Measurements from ENCODE around the gene STRA8.

GRCh38 chr7:135235841-135236240 lies 2.2 kb downstream of the STRA8 start:
- TF ChIP-seq CTCF (IDR thresholded peaks at IDR 0.05; ENCODE audit: low read depth, low read length) (no peak), POLR2A (IDR thresholded peaks at IDR 0.05; ENCODE audit: extremely low read depth, insufficient read length) (no peak), MAX (IDR thresholded peaks at IDR 0.05; ENCODE audit: low read depth, low read length) (no peak)
